KBM-7 (cell line): ENCODE results near the gene EIF1.
A peak's percentile ranks its signal among the peaks of the same experiment; 100 is the strongest.
"Not testable (repeated sequence)": the region's sequence is repeated elsewhere in the genome, so short reads cannot be mapped to it uniquely, and the experiment has no call there.

Experiments
- DNase-seq: peaks from one replicate; pipeline ENCODE4 v3.0.0-alpha.2; 2015
- in situ Hi-C: fragments of 300-500 bp; cut with MboI; formaldehyde crosslinking; loops from 2 replicates; pipeline ENCODE4 v1.14.3; 2020; ENCODE audit warnings: low sequenced_read_pairs, low pct_unique_long_range_greater_than_20kb, mixed read lengths

The EIF1 gene

DNA sequence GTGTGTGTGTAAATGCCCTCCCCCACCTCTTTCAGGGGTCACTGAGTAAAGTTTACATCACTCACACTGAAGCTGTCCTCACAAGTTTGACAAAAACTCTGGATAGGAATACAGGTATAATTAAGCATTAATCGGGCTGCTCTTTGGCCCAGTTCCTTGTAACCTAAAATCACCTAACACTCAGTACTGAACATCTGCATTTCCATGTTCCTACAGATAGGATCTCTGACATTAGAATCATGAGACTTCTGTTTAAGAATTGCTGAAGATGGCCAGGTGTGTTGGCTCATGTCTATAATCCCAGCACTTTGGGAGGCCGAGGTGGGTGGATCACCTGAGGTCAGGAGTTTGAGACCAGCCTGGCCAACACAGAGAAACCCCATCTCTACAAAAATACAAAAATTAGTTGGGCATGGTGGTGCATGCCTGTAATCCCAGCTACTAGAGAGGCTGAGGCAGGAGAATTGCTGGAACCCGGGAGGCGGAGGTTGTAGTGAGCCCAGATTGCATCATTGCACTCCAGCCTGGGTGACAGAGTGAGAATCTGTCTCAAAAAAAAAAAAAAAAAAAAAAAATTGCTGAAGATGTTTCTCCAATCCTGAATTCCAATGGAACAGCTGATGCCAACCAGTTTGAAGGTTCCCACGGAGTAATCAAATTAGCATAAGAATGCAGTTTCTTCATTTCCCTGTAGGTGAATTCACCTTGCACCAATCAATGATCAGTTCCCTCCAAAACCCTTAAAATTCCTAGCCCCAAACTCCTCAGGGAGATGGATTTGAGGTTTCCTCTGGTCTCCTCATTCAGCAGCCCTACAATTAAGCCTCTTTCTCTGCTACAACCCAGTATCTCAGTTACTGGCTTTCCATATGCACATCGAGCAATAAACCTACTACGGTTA lies 13.3 kb upstream of the EIF1 start:
- in situ Hi-C loops = not testable (repeated sequence)

GRCh38 chr17:41676058-41676419 lies 12.6 kb upstream of the EIF1 start:
- in situ Hi-C loops = no loop called here
- DNase-seq = no peak

More for the DNA sequence above, 13.3 kb upstream of the EIF1 start:
- DNase-seq = not testable (repeated sequence)

DNA sequence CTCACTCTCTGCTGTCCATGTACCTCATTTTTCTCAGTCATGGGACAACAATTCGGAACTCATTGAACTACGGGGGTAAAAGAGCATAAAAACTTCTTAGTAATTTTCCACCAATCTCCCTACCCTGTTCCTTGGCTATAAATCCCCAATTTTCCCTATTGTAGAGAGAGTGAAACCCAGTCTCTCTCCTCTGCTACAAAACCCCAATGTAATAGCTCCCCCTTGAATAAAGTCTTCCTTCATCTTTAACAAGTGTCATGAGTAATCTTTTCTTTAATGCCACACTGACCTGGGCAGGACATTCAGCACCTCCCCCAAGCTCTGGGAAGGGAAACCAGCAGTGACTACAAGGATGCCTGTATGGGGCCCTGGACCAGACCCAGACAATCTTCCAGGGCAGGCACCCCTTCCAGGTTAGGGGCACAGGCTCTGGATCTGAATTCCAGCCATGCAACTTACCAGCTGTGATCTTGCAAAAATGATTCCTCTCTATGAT lies 10.2 kb upstream of the EIF1 start:
- in situ Hi-C loops = no loop called here
- peak; percentile 69 for DNase-seq

DNA sequence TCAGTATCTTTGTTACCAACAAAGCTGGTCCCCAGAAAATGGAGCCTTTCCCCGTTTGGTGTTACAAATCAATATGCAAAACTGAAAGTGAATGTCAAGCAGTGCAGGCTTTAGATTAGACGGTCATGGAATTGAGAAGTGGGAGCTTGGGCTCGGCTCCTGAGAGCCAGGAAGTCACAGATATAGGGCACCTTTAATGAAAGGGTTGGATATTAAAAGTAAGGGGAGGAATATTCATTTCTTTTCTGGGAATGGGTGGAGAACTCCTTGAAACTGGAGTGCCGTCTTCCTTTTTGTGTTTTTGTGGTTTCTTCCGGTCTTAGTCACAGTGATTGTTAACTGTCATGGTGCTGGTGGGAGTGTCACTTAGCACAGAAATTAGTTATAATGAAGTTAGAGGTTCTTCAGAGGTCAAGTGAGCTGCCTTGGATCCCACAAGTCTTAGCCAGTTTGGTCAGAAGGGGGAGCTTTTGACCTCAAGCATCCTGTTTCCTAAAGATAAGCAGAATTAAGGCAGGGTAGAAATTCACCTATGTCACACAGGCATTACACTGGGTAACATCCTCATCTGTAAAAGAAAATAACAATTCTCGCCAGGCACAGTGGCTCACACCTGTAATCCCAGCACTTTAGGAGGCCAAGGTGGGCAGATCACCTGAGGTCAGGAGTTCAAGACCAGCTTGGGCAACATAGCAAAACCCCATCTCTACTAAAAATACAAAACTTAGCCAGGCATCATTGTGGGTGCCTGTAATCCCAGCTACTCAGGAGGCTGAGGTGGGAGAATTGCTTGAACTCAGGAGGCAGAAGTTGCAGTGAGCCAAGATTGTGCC lies 9.6 kb upstream of the EIF1 start:
- DNase-seq = peak; percentile 98
- in situ Hi-C loops = no loop called here

DNA sequence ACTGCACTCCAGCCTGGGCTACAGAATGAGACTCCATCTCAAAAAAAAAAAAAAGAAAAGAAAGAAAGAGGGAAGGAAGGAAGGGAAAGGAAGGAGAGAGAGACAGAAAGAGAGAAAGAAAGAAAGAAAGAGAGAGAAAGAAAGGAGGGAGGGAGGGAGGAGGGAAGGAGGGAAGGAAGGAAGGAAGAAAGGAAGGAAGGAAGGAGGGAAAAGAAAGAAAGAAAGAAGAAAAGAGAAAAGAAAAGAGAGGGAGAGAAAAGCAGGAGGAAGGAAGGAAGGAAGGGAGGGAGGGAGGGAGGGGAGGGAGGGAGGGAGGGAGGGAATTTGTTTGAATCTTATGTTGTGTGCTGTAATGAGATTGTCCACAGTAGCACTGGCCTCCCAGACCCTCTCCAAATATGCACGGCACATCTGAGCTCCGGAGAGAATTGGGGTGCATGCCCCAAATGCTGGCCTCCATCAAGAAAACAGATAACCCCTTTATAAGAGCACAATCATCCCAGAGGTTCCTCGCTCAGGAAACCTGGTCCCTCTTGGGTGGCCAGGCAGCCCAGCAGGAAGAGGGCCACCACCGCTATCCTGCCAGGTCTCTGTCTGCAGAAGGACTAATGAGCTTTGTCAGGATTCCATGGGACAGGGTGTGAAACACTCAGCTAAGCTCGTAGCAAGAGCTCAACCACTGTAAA lies 8.8 kb upstream of the EIF1 start:
- DNase-seq = no peak
- in situ Hi-C loops = no loop called here

DNA sequence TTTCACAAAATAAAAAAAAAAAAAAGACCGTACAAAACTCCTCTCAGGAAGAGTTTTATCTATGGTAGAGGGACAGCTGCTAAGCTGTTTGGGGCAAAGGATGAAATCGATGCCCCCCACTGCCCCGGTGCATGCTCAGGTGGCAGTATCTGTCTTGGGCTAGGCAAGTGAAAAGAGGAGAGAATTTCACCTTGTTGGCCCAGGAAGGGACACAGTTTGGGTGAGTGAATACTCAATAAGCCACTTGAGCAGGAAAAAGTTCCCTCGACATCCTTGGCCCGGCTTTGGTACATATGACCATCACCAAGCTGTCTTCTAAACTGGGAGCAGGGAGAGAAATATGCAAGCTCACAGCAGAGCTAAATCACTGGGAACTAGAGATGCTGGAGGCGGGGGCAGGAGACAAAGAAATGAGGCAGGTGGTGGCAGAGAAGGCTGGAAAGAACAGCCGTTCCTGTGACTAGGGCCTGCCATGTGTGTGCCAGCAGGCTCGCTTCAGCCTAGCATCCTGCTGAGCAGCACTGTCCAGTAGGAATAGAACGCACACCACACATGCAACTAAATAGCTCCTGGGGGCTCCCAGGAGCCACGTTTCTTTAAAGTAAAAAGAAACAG lies 8.2 kb upstream of the EIF1 start:
- in situ Hi-C loops = no loop called here
- no peak for DNase-seq

- in situ Hi-C loops = no loop called here
- no peak for DNase-seq
These were observed 6.9 kb upstream of the EIF1 start for GRCh38 chr17:41681776-41682175.

- no peak for DNase-seq
- in situ Hi-C loops = no loop called here
These were observed 6.1 kb upstream of the EIF1 start for GRCh38 chr17:41682631-41683030.

- in situ Hi-C loops = no loop called here
- DNase-seq = no peak
These were observed 5.2 kb upstream of the EIF1 start for GRCh38 chr17:41683441-41684007.

DNA sequence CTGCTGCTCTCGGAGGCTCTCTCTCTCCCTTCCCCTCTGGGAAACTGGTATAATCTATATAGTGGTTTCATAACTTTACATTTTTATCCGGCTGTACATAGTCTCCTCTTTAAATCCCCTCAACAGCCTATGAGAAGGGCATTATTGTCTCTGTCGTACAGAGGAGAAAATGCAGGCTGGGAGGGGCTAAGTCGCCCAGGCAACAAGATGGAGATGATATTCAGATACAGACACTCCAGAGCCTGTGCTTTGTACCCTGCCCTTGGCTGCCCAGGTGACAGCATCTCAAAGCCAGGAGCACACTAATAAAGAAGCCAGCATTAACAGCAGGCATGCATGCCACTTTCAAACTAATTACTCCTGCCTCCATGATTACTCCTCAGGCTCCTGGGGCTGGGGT lies 4.7 kb upstream of the EIF1 start:
- in situ Hi-C loops = no loop called here
- DNase-seq = no peak

GRCh38 chr17:41685753-41686152 lies 2.9 kb upstream of the EIF1 start:
- in situ Hi-C loops, DNase-seq: not testable (repeated sequence)

DNA sequence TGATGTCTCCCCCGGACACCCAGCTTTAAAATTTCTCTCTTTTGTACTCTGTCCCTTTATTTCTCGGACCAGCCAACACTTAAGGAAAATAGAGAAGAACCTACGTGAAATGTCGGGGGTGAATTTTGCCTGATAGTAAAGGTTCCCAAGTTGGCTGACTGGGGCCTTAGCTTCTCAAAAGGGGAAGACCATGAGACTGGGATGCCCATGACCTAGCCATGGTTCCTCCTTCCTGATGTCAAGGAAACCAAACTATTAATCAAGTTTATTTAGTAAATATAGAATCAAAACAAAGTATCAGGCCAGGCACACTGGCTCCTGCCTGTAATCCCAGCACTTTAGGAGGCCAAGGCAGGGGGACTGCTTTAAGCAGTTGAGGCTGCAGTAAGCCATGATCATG lies 2.4 kb upstream of the EIF1 start:
- DNase-seq = no peak
- in situ Hi-C loops = no loop called here

DNA sequence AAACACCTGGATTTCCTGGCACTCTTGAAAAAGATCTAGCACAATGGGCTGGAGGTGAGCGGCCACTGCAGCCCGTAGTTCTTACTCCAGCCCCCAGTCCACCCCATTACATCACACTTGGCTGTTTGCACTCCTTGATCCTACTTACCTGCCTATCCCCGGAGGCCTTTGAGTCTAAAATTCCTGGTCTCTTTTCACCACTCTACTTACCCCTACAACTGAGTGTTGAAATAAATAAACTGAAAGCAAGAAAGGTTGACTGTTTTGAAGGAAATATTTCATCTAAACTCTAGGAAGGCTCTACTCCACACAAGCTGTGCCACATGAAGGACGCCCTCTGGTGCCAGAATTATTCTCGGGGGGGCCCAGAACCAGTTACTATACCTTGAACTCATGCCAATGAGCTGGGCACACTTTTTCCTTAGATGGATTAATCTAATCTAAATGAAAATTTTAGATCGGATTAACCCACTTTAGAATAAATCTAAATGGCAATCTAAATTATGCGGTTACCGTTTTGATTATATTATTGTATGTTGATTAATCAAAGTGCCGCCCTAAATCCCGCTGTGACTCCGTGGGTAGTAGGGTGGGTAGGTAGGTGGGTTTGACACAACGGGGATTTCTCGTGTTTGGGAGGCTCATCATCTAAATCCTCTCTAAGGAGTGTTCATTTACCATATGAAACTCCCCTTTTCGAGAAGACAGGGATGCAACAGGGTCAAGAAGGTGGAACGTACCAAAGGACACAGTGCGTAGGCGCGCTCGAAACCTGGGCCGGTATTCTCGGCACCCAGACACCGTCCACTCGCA lies 651 bp upstream of the EIF1 start:
- in situ Hi-C loops = no loop called here
- DNase-seq = peak; percentile 63

- peak; percentile 84 for DNase-seq
- in situ Hi-C loops = no loop called here
These were observed 1.0 kb downstream of the EIF1 start for GRCh38 chr17:41689497-41690299.

DNA sequence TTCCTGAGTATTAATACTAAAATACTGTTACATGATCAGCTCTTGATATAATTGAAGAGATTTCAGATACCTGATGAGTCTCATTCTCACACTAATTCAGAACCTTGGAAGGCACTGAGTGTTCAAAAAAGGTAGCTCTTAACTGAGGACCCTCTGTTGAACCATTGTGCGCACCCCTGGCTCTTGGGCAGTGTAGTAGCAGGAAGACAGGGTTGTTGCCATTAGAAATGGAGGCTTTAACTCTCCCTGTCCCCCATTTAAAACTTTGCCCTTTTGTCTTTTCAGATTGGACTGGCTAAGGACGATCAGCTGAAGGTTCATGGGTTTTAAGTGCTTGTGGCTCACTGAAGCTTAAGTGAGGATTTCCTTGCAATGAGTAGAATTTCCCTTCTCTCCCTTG lies 1.8 kb downstream of the EIF1 start:
- DNase-seq = no peak
- in situ Hi-C loops = no loop called here

DNA sequence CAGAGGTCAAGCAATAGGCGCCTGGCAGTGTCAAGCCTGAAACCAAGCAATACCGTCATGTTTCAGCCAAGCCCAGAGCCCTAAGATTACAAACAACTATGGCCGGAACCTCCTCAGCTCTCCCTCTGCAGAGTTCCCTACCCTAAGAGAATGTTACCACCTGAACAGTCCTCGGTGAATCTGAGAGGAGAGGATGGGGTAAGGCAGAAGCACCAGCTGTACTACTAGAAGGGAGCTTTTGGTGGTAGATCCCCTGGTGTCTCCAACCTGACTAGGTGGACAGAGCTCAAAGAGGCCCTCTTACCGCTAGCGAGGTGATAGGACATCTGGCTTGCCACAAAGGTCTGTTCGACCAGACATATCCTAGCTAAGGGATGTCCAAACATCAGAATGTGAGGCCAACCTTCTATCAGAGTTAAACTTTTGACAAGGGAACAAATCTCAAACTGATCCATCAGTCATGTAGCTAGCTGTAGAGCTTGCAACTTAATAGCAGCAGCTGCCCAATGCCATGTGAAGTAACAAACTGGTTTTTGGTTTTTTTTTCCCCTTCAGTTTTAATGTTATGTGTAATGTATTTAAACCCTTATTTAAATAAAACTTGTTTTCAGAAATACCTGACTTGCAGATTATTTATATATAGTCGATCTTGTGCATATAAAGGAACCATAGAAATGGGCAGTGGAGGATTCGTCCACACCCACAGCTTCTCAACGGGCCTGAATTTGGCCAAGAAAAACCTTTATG lies 2.5 kb downstream of the EIF1 start:
- in situ Hi-C loops = no loop called here
- no peak for DNase-seq
